Stimulated activated CD8-positive, alpha-beta memory T cell treated with anti-CD3 and anti-CD28 coated beads, Interleukin-7, amount 100 ng/mL, for 48 hours (primary cell): Measurements from ENCODE around the gene EPHA6.
"Not testable (repeated sequence)": the region's sequence is repeated elsewhere in the genome, so short reads cannot be mapped to it uniquely, and the experiment has no call there.

Experiments used
- DNase-seq, 2 donors: peaks; one replicate each; pipeline ENCODE4 v3.0.0-alpha.2; 2020; ENCODE audit warnings: low read depth in 1 of 2; ENCODE audit errors: extremely low read depth in 1 of 2

The EPHA6 gene

DNA sequence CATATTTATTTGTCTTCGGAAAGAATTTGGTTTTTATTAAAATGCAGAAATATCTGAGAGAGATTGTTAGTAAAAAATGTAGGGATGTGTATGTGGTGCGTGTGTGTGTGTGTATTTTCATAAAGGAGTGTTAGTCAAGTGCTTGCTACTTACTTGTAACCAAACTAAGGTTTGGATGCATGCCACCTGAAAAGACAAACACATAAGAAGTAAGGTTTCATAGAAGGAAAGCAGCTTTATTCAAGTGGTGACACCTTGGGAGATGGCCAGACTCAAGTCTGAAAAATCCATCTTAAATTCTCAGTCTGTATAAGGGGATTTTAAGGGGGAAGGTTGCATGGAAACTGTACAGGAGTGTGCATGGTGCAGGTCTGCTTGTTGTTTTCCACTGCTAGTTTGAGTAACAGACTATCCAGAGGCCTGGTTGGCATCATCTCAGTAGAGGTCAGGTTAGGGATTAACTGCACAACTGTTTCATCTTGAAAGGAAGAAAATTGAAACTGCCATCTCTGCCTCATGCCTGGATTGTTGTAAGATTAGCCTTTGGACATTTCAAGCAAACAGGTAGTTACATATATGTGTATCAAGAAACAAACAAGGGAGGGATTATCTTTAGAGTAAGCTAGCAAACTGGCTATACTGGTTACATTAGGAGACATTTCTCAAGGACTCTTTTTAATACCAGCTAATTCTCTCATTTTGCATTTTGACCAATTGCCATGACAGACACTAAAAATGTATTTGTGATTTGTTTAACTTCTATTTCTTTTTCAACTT, 196.7 kb downstream of the EPHA6 start:
- no peak for DNase-seq

DNA sequence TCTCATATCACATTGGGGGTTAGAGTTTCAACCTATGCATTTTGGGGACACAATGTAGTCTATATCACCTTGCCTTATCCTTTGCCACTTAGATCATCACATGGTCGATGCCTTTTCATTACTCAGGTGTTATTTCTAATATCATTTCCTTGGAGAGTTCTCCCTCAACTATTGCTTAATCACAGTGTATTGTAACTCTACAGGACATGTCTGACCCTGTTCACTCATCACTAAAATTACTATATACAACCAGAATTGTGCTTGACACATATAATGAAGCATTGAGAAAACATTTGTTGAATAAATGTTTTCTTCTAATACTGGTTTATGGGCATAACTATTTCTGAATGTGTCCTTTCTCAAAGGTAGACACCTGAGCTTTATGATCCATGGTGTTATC, 207.4 kb downstream of the EPHA6 start:
- DNase-seq: no peak

DNA sequence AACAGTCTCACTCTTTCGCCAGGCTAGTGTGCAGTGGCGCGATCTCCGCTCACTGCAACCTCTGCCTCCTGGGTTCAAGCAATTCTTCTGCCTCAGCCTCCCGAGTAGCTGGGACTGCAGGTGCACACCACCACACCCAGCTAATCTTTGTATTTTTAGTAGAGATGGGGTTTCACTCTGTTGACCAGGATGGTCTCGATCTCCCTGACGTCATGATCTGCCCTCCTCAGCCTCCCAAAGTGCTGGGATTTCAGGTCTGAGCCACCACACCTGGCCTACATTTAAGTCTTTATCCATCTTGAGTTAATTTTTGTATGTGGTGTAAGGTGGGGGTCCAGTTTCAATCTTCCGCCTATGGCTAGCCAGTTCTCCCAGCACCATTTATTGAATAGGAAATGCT, 211.2 kb downstream of the EPHA6 start:
- DNase-seq: not testable (repeated sequence)

DNA sequence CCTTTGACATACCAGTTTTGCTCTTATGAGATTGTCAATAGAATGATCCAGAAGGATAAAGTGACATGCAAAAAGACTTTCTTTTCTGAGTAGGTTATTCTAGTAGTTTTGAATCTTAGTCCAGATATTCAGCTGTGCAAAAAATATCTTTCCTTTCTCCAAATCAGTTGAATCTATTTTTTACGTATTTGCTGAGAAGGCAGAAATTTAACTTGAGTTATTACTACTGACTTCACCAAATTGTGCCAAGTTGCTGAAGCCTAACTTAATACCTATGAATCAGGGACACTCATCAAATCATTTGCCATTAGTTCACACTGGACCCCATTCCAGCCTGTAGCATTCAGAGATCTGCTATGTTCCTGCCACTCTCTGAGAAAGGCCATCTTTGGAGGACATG, 215.6 kb downstream of the EPHA6 start:
- no peak for DNase-seq

DNA sequence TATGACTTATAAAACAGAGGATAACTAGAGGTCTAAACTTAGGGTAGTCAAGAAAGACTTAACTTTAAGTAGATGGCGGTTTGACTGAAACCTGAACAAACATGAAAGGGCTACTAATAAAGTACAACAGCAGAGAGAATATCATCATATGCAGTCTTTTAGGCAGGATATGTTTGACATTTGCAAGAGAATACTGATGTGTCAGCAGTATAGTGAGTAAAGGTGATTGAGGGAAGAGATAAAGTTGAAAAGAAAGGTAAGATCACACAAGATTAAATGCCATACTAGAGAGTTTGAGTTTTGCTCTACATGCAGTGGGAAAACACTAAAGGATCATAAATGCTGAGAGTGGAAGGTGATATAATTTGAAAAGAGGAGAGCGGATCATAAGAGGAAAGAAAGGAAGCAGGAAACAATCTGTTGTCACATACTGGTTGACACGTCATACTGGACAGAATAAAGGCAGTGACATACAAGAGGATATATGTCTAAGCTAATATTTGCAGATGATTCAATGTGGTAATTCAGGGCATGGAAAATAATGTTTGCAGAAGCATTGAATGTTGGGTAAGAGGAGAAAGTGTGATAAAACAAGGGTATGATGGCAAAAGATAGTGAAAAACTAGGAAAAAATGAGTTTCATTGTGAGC, 223.0 kb downstream of the EPHA6 start:
- DNase-seq: no peak

DNA sequence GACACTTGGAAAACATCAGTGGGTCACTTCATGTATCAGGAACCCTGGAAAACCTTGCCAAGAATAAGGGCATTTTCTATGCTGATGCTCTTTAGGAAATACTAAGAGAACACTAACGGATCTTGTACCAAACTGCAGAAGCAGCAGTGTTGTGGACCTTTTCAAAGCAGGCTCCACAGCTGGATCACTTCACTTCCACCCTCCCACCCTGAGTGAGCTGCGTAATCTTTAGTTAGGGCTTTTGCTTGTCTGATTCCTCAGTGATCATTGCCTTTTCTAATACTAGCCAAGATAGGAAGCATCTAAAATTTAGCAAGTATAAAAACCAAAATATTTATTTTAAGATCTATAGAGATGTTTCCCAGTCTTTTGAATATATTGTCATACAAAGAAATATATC, 229.0 kb downstream of the EPHA6 start:
- DNase-seq: no peak

DNA sequence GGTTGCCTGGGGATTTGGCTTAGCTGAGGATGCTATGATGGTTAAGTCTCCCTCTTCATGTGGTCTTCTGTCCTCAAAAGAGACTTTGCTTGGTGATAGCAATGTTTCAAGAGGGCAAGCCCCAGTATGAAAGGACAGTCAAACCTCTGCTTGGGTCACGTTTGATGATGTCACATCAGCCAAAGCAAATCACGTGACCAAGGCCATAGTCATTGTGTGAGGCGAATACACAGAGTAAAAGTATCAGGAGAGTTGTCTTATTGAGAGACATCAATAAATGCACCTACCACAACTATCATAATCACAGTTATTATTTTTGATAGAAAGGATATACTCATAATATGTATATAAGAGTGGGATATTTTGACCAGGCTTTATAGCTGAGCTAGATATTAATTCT, 243.0 kb downstream of the EPHA6 start:
- DNase-seq: no peak

DNA sequence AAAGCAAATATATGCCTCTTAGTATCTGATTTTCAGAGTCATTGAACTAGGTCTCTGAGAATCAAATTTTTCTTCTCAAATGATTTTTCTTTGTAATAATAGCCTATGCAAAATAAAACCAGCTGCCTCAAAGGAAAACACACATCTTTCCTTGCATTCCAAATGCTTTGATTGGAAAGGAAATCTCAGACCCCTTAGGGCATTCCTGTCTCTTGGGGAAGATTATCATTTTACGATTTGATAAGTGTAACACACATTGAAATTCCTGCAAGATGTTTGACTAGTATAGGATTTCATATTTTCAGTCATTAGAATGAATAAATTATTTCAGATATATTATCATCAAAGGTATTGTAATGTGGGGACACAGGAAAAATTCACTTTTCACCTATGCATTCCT, 244.8 kb downstream of the EPHA6 start:
- no peak for DNase-seq

DNA sequence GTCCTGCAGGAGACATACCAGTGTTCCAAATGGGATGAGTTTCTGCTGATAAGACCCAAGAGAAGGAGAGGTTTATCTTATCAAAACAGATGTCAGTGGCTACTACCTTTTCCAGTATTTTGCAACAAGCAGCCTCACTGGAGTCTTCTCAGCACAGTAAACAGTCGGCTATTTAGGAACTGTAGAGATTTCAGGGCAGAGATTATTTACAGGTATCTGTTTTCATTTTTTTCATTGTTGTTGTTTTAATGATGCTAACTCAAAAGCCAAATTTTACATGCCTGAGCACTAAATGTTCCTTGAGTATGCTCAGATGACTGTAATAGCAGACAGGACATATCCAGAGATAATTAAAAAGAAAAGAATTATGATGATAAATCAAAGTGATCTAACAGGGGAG, 252.1 kb downstream of the EPHA6 start:
- no peak for DNase-seq

DNA sequence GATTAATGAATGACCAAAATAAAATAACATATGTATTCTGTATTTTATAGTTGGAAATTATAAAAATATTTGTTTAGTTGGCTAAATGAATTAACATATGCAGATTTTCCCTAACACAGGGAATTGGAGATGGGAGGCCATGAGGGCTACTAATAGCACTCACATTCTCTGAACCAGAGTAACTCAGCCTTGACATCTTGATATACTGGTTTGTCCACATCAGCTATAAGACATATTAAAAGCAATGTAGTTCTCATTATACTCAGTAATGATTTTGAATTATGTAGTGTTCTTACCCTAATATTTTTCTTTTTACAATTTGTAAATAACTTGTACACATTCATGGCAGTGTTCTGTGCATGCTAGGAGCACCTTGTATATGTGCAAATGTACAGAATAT, 255.9 kb downstream of the EPHA6 start:
- no peak for DNase-seq

DNA sequence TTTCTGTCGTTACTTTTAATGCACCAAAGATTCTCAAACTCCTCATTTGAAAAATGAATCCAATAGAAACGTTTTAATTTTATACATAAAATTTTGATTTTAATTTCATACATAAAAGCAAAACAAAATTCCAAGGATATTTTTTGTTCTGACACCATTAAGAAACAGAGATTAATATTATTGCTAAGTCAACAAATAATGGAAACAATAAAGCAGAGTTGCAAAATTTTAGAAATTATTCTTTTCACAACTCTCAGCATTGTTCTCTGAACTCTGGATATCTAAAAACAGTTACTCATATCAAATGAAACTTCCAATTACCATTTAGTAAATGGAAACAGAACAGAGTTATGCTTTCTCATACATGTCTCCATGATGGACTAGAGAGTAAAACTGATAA, 260.2 kb downstream of the EPHA6 start:
- DNase-seq: no peak

DNA sequence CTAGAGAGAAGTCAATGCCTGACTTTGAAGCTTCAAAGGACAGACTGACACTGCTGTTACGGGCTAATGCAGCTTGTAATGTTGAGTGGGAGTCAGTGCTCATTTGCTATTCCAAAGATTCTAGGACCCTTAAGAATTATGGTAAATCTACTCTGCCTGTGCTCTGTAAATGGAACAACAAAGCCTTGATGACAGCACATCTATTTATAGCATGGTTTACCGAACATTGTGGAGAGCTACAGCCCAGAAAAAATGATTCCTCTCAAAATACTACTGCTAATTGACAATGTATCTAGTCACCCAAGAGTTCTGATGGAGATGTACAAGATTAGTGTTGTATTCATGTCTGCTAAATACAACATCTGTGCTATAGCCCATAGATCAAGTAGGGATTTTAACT, 262.3 kb downstream of the EPHA6 start:
- DNase-seq: no peak

DNA sequence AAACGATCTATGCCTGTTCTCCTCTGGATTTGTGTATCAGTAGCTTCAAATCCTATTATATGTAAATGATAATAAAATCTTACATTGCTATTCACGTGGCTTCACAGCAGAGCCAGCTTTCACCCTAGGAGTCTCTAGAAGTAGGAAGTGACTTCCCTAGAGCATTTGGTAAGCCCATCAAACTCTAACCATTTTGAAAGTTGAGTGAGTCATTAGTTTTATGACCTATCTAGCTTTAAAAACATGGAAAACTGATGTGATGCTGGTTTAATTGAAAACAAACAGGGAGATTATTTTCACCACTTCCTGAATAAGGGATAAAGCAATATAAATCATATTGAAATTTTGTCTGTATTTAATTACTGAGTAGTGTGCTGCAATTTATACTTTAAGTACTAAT, 275.2 kb downstream of the EPHA6 start:
- DNase-seq: no peak

DNA sequence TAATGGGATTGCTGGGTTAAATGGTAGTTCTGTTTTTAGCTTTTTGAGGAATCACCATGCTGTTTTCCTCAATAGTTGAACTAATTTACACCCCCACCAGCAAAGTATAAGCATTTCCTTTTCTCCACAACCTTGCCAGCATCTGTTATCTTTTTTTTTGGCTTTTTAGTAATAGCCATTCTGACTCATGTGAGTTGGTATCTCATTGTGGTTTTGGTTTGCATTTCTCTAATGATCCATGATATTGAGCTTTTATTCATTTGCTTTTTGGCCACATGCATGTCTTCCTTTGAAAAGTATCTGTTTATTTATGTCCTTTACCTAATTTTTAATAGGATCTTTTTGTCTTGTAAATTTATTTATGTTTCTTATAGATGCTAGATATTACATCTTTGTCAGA, 288.2 kb downstream of the EPHA6 start:
- DNase-seq: no peak

DNA sequence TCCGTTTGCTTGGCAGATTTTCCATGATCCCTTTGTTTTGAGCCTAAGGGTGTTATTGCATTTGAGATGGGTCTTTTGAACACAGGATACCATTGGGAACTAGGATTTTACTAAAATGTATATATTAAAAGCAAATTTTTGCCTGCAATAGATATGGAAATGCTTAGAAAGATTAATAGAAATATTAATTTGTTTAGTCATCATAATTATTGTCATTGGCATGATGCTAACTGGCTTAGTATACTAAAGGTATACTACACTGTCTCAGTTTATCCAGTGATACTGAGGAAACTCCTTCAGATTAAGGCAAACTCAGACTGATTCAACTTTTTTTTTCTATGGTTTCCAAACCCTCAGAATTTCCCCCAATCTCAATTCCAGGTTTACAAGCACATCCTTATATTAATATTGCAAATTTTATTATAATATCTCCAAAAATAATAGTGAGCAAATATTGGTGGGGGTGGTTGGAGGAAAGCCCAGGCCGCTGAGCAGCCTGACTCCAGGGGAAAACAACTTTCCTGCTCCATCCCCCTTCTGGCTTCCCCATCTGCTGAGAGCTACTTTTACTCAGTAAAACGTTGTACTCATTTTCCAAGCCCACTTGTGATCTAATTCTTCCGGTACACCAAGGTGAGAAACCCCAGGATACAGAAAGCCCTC, 291.7 kb downstream of the EPHA6 start:
- DNase-seq: no peak

DNA sequence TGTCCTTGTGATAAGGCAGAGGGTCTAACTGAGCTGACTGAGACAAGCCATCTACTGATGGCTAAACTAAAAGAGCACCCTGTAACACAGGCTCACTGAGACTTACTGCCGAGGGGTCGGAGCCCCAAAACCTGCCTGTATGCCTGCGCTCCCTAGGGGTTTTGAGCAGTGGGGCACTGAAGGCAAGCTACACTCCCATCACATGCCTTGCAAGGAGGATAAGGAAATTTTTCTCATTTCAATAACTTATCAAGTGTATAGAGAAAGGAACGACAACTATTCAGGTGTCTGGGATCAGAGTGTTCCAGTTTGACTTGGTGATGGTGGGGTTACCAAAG, 292.2 kb downstream of the EPHA6 start:
- DNase-seq: no peak

DNA sequence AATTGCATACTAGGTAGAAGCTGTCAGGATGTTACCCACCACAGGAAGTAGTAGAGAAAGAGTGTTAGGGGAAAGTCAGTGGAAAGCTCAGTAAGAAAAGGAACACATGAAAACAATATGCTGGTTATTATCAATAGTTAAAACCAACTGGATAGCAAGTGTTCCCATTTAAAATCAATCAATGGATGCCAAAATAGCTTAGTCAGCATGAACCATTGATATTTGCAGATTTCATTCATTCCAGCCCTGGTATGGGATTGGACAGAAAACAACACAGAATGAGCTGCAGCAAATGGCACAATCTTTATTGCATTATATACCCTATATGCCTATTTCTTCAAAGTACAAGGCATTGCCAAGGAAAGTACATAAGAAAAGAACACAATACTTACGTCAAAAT, 293.7 kb downstream of the EPHA6 start:
- DNase-seq: no peak

DNA sequence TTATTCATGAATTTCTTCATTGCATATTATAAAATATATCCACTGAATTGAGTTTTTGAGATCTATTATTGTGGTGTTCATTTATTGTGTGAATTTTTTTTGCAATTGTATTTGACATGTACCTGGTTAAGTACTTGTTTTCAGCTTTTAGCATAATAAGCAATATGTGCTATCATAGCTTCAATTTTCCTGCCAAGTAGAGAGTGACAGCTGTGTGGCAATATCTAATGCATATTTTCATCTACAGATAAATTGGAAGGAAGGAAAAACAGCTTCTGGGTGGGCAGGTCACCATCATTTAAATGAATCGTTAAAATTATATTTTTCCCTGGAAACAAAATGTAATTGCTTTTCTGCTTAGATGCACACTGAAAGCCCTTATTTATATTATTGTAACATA, 296.9 kb downstream of the EPHA6 start:
- DNase-seq: no peak

DNA sequence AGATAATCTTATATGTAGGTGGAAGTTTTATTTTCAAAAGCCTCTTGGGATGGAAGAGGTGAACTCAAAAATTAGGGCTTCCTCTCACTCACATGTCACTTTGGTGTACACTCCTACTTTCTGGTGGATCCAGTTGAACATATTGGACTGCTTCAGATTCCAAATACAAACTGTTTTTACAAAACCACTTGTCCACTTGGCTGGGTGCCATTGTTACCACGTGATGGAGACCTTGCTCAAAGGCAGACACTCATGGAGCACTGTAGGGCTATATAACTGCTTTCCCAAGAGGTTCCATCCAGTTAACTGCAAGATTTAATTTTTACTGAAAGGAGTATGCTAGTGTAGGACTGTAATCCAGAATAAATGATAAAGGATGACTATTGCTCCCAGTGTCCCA, 307.0 kb downstream of the EPHA6 start:
- no peak for DNase-seq

DNA sequence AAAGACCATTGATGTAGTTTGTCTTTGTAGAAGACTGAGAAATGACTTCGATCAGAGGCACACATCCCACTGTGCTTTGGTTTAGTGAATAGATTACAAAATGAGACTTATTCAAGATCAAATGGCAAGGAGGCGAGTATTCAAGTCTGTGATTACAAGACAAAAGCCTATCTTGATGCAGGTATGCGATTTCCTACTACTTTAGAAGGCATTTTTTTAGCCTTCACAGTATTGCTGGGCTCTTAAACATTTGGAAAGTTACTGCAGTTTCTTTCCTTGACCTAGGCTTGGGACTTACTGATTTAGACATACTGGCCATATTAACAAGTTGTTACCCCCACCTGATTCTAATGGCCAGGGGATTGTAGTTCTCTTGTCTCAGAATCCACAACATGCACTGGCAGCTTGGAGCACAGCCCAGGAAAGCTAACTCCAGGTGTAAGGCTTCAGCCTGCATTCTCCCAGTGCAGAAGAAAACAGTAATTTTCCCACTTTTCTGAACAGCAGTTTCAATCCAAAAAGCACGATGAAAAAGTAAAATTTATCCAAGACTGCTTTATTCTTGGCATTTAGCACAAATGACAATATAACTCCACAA, 311.6 kb downstream of the EPHA6 start:
- DNase-seq: no peak

DNA sequence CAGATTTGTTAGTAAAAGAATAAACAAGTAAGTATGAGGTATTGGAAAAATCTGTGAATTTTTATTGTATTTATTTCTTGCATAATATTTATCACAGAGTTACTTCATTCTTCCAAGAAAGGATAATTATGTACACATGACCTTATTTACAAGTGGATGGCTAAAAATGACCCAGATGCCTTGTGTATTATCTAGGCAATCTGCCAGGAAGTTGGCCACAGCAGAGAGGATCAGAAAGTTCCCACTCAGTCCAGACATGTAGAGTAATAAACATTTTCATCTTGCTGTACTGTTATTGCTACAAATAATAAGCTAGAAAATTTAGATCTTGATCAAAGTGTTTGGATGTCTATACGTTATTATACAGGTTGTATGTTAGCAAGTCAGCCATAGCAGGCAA, 317.1 kb downstream of the EPHA6 start:
- no peak for DNase-seq

DNA sequence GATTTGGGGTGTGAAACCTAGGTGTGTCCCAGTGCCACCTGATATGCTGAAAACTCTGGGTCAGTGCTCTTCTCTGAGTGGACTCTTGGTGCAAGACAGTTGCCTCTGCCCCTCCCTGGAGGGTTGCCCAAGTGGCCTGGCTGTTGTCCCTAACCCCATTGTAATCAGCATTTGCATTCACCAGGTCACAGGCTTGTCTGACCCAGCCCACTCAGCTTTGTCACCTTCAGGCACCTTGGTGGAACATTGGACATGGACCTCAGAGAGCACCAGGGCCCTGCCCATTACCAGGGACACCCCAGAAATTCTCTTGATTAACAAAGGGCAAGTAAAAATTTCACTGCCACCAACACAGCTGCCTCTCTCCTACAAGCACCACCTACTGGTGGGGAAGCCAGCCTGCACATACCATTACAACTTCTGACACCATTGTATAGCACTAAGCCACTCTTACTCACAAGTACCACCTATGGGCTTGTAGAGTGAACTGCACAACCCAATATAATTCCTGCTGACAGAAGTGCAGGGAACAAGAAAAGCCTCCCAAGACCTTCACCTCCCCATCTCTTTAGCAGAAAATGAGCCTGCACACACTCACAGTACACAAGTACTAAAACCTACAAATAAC, 324.6 kb downstream of the EPHA6 start:
- no peak for DNase-seq
